Chondrocyte (in vitro differentiated cells): ENCODE results near the gene TSEN15. TPM values are rescaled to one million over a fixed set of nuclear protein-coding genes. Genes with fewer than 3 reads are reported as not detected.
"Not testable (repeated sequence)": the region's sequence is repeated elsewhere in the genome, so short reads cannot be mapped to it uniquely, and the experiment has no call there.

Experiments used
- DNase-seq: peaks from one replicate; pipeline ENCODE4 v3.0.0; 2021; ENCODE audit warnings: mixed read lengths, low spot score
- H3K27ac Mint-ChIP-seq: one replicate; pipeline ENCODE4 v1.8.0; 2021; ENCODE audit warnings: mild to moderate bottlenecking, moderate library complexity, mixed read lengths; ENCODE audit not compliant: unreplicated experiment
- H3K27me3 Mint-ChIP-seq: 2 replicates; pipeline ENCODE4 v1.8.0; 2021; ENCODE audit warnings: low read depth, mixed read lengths
- H3K36me3 Mint-ChIP-seq: 2 replicates; pipeline ENCODE4 v1.8.0; 2021; ENCODE audit warnings: low read depth, mixed read lengths
- H3K4me1 Mint-ChIP-seq: 2 replicates; pipeline ENCODE4 v1.8.0; 2021; ENCODE audit warnings: low read depth, mild to moderate bottlenecking, mixed read lengths
- H3K4me3 Mint-ChIP-seq: one replicate; pipeline ENCODE4 v1.8.0; 2021; ENCODE audit warnings: mild to moderate bottlenecking, moderate library complexity, mixed read lengths; ENCODE audit not compliant: unreplicated experiment
- H3K9me3 Mint-ChIP-seq: 2 replicates; pipeline ENCODE4 v1.8.0; 2021; ENCODE audit warnings: low read depth, mixed read lengths
- total RNA-seq: library from RNA; stranded (reverse); gene quantifications from 3 replicates; pipeline ENCODE4 v1.2.1, GENCODE V29; 2021
- TF ChIP-seq, protein P1 (sequence below): fragments of 200-600 bp; sonication (generic); IDR thresholded peaks from 2 replicates; pipeline ENCODE4 v1.5.0; 2021; ENCODE audit warnings: antibody characterized with exemption, mild to moderate bottlenecking, moderate library complexity

Gene TSEN15
- total RNA-seq, 1 donor from 2014 or later = 40.6 TPM

DNA sequence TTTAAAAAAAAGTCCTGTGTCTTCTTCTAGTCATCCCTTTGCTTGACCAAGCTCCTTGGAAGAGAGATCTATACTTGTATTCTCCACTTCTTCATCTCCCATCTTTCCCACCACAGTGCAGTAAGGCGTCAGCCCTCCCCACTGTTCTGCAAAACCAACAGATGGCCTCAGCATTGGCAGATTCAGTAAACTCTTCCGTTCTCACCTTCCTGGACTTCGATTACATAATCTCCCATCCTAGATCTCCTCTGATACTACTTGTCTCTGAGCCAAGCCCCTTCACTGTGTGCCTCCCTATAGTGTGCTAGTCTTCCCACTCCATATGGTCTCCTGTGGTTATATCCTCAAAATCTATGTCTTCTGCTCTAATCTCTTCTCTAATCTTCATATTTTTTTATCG is 12.4 kb upstream of the TSEN15 start:
- Mint-ChIP-seq H3K36me3 (no peaks in the 10 kb centered on the region), H3K4me3 (no peak overlapping the region), H3K27ac (no peak overlapping the region), H3K4me1 (peaks cover 13% of the 10 kb centered on the region), H3K27me3 (no peaks in the 10 kb centered on the region), H3K9me3 (no peaks in the 10 kb centered on the region)
- TF ChIP-seq, protein P1, sequence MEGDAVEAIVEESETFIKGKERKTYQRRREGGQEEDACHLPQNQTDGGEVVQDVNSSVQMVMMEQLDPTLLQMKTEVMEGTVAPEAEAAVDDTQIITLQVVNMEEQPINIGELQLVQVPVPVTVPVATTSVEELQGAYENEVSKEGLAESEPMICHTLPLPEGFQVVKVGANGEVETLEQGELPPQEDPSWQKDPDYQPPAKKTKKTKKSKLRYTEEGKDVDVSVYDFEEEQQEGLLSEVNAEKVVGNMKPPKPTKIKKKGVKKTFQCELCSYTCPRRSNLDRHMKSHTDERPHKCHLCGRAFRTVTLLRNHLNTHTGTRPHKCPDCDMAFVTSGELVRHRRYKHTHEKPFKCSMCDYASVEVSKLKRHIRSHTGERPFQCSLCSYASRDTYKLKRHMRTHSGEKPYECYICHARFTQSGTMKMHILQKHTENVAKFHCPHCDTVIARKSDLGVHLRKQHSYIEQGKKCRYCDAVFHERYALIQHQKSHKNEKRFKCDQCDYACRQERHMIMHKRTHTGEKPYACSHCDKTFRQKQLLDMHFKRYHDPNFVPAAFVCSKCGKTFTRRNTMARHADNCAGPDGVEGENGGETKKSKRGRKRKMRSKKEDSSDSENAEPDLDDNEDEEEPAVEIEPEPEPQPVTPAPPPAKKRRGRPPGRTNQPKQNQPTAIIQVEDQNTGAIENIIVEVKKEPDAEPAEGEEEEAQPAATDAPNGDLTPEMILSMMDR = no peak
- no peak for DNase-seq

DNA sequence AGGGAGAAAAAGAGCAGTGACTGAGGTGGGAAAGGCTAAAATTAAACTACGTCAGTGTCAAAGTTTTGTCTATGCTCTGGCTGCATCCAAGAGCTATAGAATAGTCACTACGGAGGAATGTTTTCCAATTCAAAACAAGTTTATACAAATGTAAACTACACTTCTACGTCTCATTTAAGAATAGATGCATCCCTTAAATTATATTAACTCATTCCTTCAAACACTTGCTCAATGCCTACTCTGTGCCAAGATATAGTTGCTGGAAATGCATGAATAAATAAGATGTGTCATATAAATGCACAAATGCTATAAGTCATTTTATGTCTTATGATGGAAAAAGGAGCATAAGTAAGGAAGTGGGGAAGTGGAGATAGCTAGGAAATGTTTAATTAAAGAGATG is 9.8 kb upstream of the TSEN15 start:
- no peak for DNase-seq
- H3K36me3 Mint-ChIP-seq = no peaks in the 10 kb centered on the region
- TF ChIP-seq, protein P1 = no peak
- no peak overlapping the region for H3K4me3 Mint-ChIP-seq
- H3K27me3 Mint-ChIP-seq = no peaks in the 10 kb centered on the region
- no peak overlapping the region for H3K27ac Mint-ChIP-seq
- H3K9me3 Mint-ChIP-seq = no peaks in the 10 kb centered on the region
- H3K4me1 Mint-ChIP-seq = peaks cover 7% of the 10 kb centered on the region

DNA sequence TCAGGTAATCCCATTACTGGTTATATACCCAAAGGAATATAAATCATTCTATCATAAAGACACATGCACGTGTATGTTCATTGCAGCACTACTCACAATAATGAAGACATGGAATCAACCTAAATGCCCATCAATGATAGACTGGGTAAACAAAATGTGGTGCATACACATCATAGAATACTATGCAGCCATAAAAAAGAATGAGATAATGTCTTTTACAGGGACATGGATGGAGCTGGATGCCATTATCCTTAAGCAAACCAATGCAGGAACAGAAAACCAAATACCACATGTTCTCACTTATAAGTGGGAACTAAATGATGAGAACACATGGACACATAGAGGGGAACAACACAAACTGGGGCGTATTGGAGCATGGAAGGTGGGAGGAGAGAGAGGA is 8.2 kb upstream of the TSEN15 start:
- not testable (repeated sequence) for H3K4me3 Mint-ChIP-seq, H3K27me3 Mint-ChIP-seq, H3K9me3 Mint-ChIP-seq, H3K27ac Mint-ChIP-seq, H3K36me3 Mint-ChIP-seq, DNase-seq, H3K4me1 Mint-ChIP-seq

- Mint-ChIP-seq H3K36me3 (no peaks in the 10 kb centered on the region), H3K4me3 (no peak overlapping the region), H3K27me3 (no peaks in the 10 kb centered on the region), H3K4me1 (no peaks in the 10 kb centered on the region), H3K27ac (no peak overlapping the region), H3K9me3 (no peaks in the 10 kb centered on the region)
- TF ChIP-seq, protein P1 = no peak
- no peak for DNase-seq
Observed at GRCh38 chr1:184044603-184045376, 6.7 kb upstream of the TSEN15 start.

DNA sequence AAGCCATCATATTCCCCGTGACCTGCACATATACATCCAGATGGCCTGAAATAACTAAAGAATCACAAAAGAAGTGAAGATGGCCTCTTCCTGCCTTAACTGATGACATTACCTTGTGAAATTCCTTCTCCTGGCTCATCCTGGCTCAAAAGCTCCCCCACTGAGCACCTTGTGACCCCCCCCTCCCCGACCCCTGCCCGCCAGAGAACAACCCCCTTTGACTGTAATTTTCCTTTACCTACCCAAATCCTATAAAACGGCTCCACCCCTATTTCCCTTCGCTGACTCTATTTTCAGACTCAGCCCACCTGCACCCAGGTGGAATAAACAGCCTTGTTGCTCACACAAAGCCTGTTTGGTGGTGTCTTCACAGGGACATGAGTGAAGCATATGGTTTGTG is 4.0 kb upstream of the TSEN15 start:
- not testable (repeated sequence) for H3K27ac Mint-ChIP-seq, H3K27me3 Mint-ChIP-seq, H3K4me3 Mint-ChIP-seq, DNase-seq, H3K9me3 Mint-ChIP-seq, H3K36me3 Mint-ChIP-seq
- peaks cover 19% of the 10 kb centered on the region for H3K4me1 Mint-ChIP-seq

DNA sequence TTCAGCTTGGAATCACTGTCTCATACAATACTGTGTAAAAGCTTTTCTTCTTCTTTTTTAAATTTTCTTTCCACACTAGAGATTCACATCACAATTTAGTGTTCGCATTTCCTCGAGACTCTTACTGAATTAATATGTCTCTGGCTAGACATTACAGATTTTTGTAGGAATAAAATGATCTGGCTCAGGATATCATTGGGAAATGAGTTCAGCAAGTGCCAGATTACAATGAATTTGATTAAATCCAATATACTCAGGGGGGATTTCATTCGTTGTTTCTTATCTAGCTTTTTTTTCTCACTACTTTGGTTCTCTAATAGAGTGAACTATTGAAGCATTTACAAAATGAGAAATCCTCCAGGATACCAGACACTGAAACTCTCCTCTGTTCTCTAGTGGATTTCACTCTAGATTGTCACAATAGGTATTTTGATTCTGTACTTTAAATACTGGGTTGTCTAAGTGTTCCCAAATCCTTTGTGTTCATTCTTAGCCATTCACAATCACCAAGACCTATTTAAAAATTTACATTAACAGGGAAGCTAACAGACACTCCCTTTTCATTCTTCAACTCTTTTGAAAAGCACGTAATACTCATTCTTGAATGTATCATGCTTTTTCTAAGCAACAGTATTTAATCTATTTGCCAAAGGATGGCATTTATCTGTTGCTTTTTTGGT is 2.8 kb upstream of the TSEN15 start:
- H3K9me3 Mint-ChIP-seq = no peaks in the 10 kb centered on the region
- no peak overlapping the region for H3K4me3 Mint-ChIP-seq
- no peak for DNase-seq
- peaks cover 29% of the 10 kb centered on the region for H3K4me1 Mint-ChIP-seq
- H3K36me3 Mint-ChIP-seq = no peaks in the 10 kb centered on the region
- no peak overlapping the region for H3K27ac Mint-ChIP-seq
- H3K27me3 Mint-ChIP-seq = no peaks in the 10 kb centered on the region
- TF ChIP-seq, protein P1 = no peak
